Omental fat pad (tissue), 4 donors: ENCODE measurements around the gene CEMP1. TPM values are rescaled to one million over a fixed set of nuclear protein-coding genes. Genes with fewer than 3 reads are reported as not detected.
A peak's percentile ranks its signal among the peaks of the same experiment; 100 is the strongest.
"Not testable (repeated sequence)": the region's sequence is repeated elsewhere in the genome, so short reads cannot be mapped to it uniquely, and the experiment has no call there.

Source experiments
- ATAC-seq: fragments of 150-250 bp; one replicate; pipeline ENCODE4 v1.9.1; 2016; ENCODE audit warnings: mild to moderate bottlenecking, moderate library complexity; ENCODE audit not compliant: low FRiP score
- DNase-seq: peaks from one replicate; pipeline ENCODE4 v3.0.0-alpha.2; 2019; ENCODE audit warnings: low spot score
- CTCF ChIP-seq, 3 donors: fragments of 450-650 bp; IDR thresholded peaks; one replicate each; pipeline ENCODE4 v1.5.1; 2016 to 2017; ENCODE audit warnings: antibody characterized with exemption in 3 of 3, mild to moderate bottlenecking in 3 of 3, moderate library complexity in 2 of 3
- total RNA-seq, 4 donors: library from RNA; depleted of rRNA; stranded (reverse); fragments of >200 nt; gene quantifications; one replicate each; pipeline ENCODE4 v1.1.0, GENCODE V29; 2016

CEMP1 gene
- not detected for total RNA-seq

- ATAC-seq (peak; percentile 3), DNase-seq (no peak)
- TF ChIP-seq CTCF (IDR thresholded peaks at IDR 0.05): no peak
These were observed at the start of gene CEMP1 for GRCh38 chr16:2531371-2531695. Gene CEMP1, minus strand, starts transcription at chr16:2531408. Its CDS starts 335 bp downstream, at chr16:2531073.

GRCh38 chr16:2580818-2581217 is 49.6 kb upstream of the CEMP1 start:
- DNase-seq, ATAC-seq: not testable (repeated sequence)

- not testable (repeated sequence) for ATAC-seq, DNase-seq
These were observed 48.9 kb upstream of the CEMP1 start for GRCh38 chr16:2580143-2580542.

- DNase-seq, ATAC-seq: not testable (repeated sequence)
These were observed 47.7 kb upstream of the CEMP1 start for GRCh38 chr16:2578905-2579304.

GRCh38 chr16:2577044-2577443 is 45.8 kb upstream of the CEMP1 start:
- DNase-seq, ATAC-seq: not testable (repeated sequence)

GRCh38 chr16:2575839-2576238 is 44.6 kb upstream of the CEMP1 start:
- not testable (repeated sequence) for DNase-seq, ATAC-seq

GRCh38 chr16:2572704-2573103 is 41.5 kb upstream of the CEMP1 start:
- not testable (repeated sequence) for DNase-seq, ATAC-seq

- not testable (repeated sequence) for ATAC-seq, DNase-seq
These were observed 37.4 kb upstream of the CEMP1 start for GRCh38 chr16:2568573-2568972.

GRCh38 chr16:2567506-2567905 is 36.3 kb upstream of the CEMP1 start:
- ATAC-seq, DNase-seq: not testable (repeated sequence)

- DNase-seq: peak; percentile 64
- ATAC-seq: peak; percentile 70
These were observed 29.6 kb upstream of the CEMP1 start for GRCh38 chr16:2560798-2561133.

- not testable (repeated sequence) for DNase-seq, ATAC-seq
These were observed 29.1 kb upstream of the CEMP1 start for GRCh38 chr16:2560131-2560797.

GRCh38 chr16:2557150-2557549 is 25.9 kb upstream of the CEMP1 start:
- DNase-seq, ATAC-seq: not testable (repeated sequence)

GRCh38 chr16:2554709-2555425 is 23.7 kb upstream of the CEMP1 start:
- ATAC-seq, DNase-seq: not testable (repeated sequence)

- not testable (repeated sequence) for ATAC-seq, DNase-seq
These were observed 20.2 kb upstream of the CEMP1 start for GRCh38 chr16:2551420-2551889.

- DNase-seq, ATAC-seq: not testable (repeated sequence)
These were observed 19.2 kb upstream of the CEMP1 start for GRCh38 chr16:2550283-2550878.

GRCh38 chr16:2543771-2544170 is 12.6 kb upstream of the CEMP1 start:
- ATAC-seq, DNase-seq: not testable (repeated sequence)

GRCh38 chr16:2541409-2541808 is 10.2 kb upstream of the CEMP1 start:
- not testable (repeated sequence) for DNase-seq, ATAC-seq

- not testable (repeated sequence) for DNase-seq, ATAC-seq
These were observed 9.7 kb upstream of the CEMP1 start for GRCh38 chr16:2540912-2541311.
